ENCODE measurements around the gene GPATCH2L.

Gene GPATCH2L

GRCh38 chr14:76257111-76257803 is 105.5 kb downstream of the GPATCH2L start:
- DNase-seq (ENCODE audit: low read depth) = peak; percentile 18

- no peak for DNase-seq (ENCODE audit: low read depth)
Observed at GRCh38 chr14:76257842-76258397, 106.2 kb downstream of the GPATCH2L start.

GRCh38 chr14:76259029-76259735 is 107.5 kb downstream of the GPATCH2L start:
- DNase-seq (ENCODE audit: low read depth) = no peak

GRCh38 chr14:76260749-76261148 is 109.0 kb downstream of the GPATCH2L start:
- no peak for DNase-seq (ENCODE audit: low read depth)

GRCh38 chr14:76261371-76261811 is 109.7 kb downstream of the GPATCH2L start:
- peak; percentile 38 for DNase-seq (ENCODE audit: low read depth)

- DNase-seq (ENCODE audit: low read depth) = no peak
Observed at GRCh38 chr14:76262641-76263040, 110.9 kb downstream of the GPATCH2L start.

Data from EH (cell line).